Measurements from ENCODE around the gene CIT.

Gene CIT

DNA sequence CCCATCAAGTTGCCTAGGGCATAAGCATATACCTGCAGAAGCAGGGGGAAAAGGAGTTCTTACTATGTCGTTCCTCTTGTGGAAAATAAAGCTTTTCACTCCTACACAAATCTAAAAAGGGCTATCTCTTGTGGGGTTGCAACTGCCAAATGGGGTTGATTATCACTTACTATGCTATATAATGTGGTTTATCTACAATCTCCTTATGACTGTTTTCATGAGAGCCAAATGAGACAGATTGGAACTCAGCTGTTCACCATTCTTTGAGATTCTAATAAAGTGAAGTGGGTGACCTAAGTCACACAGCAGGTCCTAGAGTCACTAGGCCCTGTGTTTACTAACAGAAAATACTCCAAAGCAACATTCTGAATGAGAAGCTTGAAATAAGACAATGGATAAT lies 47.7 kb downstream of the CIT start:
- H3K4me1 ChIP-seq (ENCODE audit: control insufficient read depth, insufficient read depth, low read length), result no peaks in the 10 kb centered on the region
- 80% methylated on average over 1 of the region's 1 CpG; no CpG with 5 or more reads in 1 of the 2 experiments for whole genome bisulfite sequencing, 2 experiments
- H3K4me3 ChIP-seq (ENCODE audit: insufficient read depth, low read depth, low read length), result no peak overlapping the region
- H3K27ac ChIP-seq (ENCODE audit: insufficient read depth, low read depth, low read length, poor library complexity, severe bottlenecking), result no peak overlapping the region
- no peaks in the 10 kb centered on the region for H3K9me3 ChIP-seq (ENCODE audit: control insufficient read depth, low read length)
- peaks cover 30% of the 10 kb centered on the region for H3K36me3 ChIP-seq (ENCODE audit: control insufficient read depth, insufficient read depth, low read length)
- no peaks in the 10 kb centered on the region for H3K27me3 ChIP-seq (ENCODE audit: control insufficient read depth, insufficient read depth, low read length, poor library complexity, severe bottlenecking)

DNA sequence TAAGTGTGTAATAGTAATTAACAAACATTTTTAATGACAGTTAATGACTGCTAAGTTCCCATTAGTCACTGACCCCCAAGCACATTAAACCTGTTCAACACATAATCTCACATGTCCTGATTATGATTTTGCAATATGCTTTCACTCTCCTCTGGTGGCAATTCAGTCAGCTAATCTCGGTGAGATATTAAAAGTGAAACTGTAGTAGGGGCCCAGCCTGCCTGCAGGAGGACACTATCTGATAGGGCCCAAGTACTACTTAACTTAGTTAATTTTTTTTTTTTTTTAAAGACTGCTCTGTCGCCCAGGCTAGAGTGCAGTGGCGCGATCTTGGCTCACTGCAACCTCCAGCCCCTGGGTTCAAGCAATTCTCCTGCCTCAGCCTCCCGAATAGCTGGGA lies 48.8 kb downstream of the CIT start:
- Histone ChIP-seq H3K27me3 (ENCODE audit: control insufficient read depth, insufficient read depth, low read length, poor library complexity, severe bottlenecking) (no peaks in the 10 kb centered on the region), H3K4me3 (ENCODE audit: insufficient read depth, low read depth, low read length) (no peak overlapping the region), H3K27ac (ENCODE audit: insufficient read depth, low read depth, low read length, poor library complexity, severe bottlenecking) (no peak overlapping the region), H3K36me3 (ENCODE audit: control insufficient read depth, insufficient read depth, low read length) (peaks cover 20% of the 10 kb centered on the region), H3K4me1 (ENCODE audit: control insufficient read depth, insufficient read depth, low read length) (no peaks in the 10 kb centered on the region), H3K9me3 (ENCODE audit: control insufficient read depth, low read length) (no peaks in the 10 kb centered on the region)
- 89 to 93% methylated on average over 4 to 5 of the region's 5 CpGs for WGBS, 2 experiments

DNA sequence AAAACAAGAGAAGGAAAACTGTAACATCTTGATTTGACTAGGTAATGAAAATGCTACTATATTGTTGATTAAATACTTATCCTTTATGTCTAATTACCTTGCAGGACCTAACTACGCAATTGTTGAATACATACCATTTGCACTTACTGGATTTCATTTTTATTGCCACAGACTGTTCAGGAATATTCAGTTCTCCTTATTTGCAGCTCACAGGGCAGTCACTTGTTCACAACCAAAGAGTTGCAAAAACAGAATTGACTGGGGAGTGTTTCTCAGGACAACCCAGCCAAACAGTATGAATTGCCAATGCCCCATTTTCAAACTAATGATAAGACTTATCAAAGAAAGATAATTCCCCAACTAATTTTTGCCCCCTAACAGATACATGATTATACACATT lies 49.4 kb downstream of the CIT start:
- no peaks in the 10 kb centered on the region for H3K27me3 ChIP-seq (ENCODE audit: control insufficient read depth, insufficient read depth, low read length, poor library complexity, severe bottlenecking)

DNA sequence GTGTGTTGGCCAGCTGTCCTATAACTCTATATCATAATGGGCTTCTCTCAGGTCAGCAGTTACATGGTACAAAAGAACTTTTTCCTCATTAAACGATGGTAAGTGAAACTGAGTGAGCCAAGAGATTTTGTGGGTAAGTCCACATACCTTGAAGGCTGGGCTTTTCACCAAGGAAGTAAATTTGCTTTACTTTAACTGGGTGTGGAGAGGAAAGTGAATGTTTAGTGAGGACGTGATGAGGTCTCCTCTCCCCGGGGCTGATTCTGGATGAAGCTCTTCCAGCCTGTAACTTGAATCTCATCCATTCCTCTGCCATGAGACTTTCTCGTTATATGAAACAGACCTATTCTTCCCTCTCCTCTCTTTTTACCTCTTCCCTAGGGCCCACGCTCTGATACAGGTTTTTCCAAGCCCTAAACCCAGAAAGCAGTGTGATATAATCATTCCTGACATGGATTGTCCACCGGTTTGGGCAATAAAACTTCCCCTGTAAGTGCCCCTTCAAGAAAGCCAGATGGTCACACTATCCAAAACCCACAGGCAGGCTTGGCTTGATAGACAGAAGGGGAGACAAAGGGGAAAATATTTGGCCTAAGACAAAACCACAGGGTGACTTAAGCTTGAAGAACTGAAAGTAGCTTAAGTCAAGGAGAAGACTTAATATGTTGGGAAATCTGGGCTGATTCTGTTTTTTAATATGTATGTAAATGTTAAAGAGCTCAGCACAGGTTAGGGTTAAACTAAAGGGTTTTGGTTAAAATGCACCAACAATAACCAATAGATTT lies 50.3 kb downstream of the CIT start:
- Histone ChIP-seq H3K4me3 (ENCODE audit: insufficient read depth, low read depth, low read length) (no peak overlapping the region), H3K9me3 (ENCODE audit: control insufficient read depth, low read length) (no peaks in the 10 kb centered on the region), H3K36me3 (ENCODE audit: control insufficient read depth, insufficient read depth, low read length) (peaks cover 9% of the 10 kb centered on the region), H3K27me3 (ENCODE audit: control insufficient read depth, insufficient read depth, low read length, poor library complexity, severe bottlenecking) (no peaks in the 10 kb centered on the region), H3K27ac (ENCODE audit: insufficient read depth, low read depth, low read length, poor library complexity, severe bottlenecking) (no peak overlapping the region), H3K4me1 (ENCODE audit: control insufficient read depth, insufficient read depth, low read length) (no peaks in the 10 kb centered on the region)
- 94% methylated on average over 6 of the region's 6 CpGs for WGBS, 2 experiments

More for the DNA sequence above, 49.4 kb downstream of the CIT start:
- no peak overlapping the region for H3K27ac ChIP-seq (ENCODE audit: insufficient read depth, low read depth, low read length, poor library complexity, severe bottlenecking)
- H3K9me3 ChIP-seq (ENCODE audit: control insufficient read depth, low read length), result no peaks in the 10 kb centered on the region
- 90 to 94% methylated on average over 1 of the region's 1 CpG for WGBS, 2 experiments
- no peaks in the 10 kb centered on the region for H3K4me1 ChIP-seq (ENCODE audit: control insufficient read depth, insufficient read depth, low read length)
- peaks cover 16% of the 10 kb centered on the region for H3K36me3 ChIP-seq (ENCODE audit: control insufficient read depth, insufficient read depth, low read length)
- H3K4me3 ChIP-seq (ENCODE audit: insufficient read depth, low read depth, low read length), result no peak overlapping the region

DNA sequence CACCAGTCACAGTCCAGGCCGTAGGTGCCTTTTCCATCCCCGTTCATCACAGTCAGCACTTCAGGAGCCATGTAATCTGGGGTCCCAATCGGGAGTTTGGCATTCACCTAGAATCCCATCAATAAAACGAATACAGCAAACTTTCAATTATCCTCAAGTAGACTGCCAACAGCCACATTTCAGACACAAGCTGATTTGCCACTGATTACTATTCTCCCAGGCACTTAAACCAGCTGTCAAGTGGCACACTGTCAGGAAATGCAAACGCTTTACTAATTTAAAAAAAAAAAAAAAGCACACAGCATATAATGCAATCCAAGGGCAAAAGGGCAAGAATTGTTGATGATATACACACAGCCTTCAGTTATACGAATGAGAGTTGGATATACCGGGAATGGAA lies 51.9 kb downstream of the CIT start:
- H3K36me3 ChIP-seq (ENCODE audit: control insufficient read depth, insufficient read depth, low read length), result peaks cover 7% of the 10 kb centered on the region
- WGBS, 2 experiments, result 95 to 96% methylated on average over 7 of the region's 7 CpGs
- no peaks in the 10 kb centered on the region for H3K9me3 ChIP-seq (ENCODE audit: control insufficient read depth, low read length)
- H3K27ac ChIP-seq (ENCODE audit: insufficient read depth, low read depth, low read length, poor library complexity, severe bottlenecking), result no peak overlapping the region
- H3K4me3 ChIP-seq (ENCODE audit: insufficient read depth, low read depth, low read length), result no peak overlapping the region
- H3K27me3 ChIP-seq (ENCODE audit: control insufficient read depth, insufficient read depth, low read length, poor library complexity, severe bottlenecking), result no peaks in the 10 kb centered on the region
- H3K4me1 ChIP-seq (ENCODE audit: control insufficient read depth, insufficient read depth, low read length), result no peaks in the 10 kb centered on the region

DNA sequence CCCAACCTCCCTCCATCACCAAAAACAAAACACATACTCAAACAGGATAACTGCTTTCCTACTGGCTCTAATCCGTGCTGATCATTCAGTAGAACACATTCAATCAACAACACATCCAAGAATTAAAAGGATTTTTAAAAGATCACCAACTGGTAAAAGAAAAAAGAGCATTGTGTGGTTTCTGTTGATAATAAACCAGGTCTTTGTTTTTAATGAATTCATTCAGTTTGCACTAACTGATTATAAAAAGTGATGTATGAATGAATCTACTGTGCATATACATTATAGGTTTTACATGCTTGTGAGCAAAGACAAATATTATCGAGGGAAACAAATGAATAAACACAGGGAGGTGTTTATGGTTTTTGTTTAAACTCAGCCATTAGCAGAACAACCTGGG lies 55.1 kb downstream of the CIT start:
- Histone ChIP-seq H3K4me3 (ENCODE audit: insufficient read depth, low read depth, low read length) (no peak overlapping the region), H3K4me1 (ENCODE audit: control insufficient read depth, insufficient read depth, low read length) (no peaks in the 10 kb centered on the region), H3K9me3 (ENCODE audit: control insufficient read depth, low read length) (no peaks in the 10 kb centered on the region), H3K36me3 (ENCODE audit: control insufficient read depth, insufficient read depth, low read length) (peaks cover 13% of the 10 kb centered on the region), H3K27me3 (ENCODE audit: control insufficient read depth, insufficient read depth, low read length, poor library complexity, severe bottlenecking) (no peaks in the 10 kb centered on the region), H3K27ac (ENCODE audit: insufficient read depth, low read depth, low read length, poor library complexity, severe bottlenecking) (no peak overlapping the region)
- WGBS, 2 experiments, result 94 to 96% methylated on average over 2 of the region's 2 CpGs

DNA sequence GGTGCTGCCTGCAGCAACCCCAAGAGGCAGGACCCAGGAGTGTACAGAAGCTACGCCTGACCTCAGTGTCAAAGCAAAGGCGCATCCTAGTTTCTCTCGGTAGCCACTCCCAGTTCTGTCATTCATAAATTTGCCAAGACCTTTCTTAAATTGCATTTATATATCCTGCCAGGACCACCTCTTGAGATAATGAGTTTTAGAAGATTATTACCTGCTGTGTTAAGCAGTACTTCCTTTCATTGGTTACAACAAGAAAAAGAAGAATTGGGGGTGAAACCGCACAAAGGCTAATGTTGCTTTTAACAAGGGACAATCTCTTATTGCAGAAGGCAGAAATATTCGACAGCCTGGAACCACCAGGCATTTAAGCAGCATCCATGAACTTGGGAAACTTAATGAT lies 57.8 kb downstream of the CIT start:
- peaks cover 6% of the 10 kb centered on the region for H3K36me3 ChIP-seq (ENCODE audit: control insufficient read depth, insufficient read depth, low read length)
- no peaks in the 10 kb centered on the region for H3K4me1 ChIP-seq (ENCODE audit: control insufficient read depth, insufficient read depth, low read length)
- no peaks in the 10 kb centered on the region for H3K9me3 ChIP-seq (ENCODE audit: control insufficient read depth, low read length)
- WGBS, 2 experiments, result 93 to 97% methylated on average over 5 of the region's 5 CpGs
- H3K27ac ChIP-seq (ENCODE audit: insufficient read depth, low read depth, low read length, poor library complexity, severe bottlenecking), result no peak overlapping the region
- H3K4me3 ChIP-seq (ENCODE audit: insufficient read depth, low read depth, low read length), result no peak overlapping the region
- H3K27me3 ChIP-seq (ENCODE audit: control insufficient read depth, insufficient read depth, low read length, poor library complexity, severe bottlenecking), result no peaks in the 10 kb centered on the region

DNA sequence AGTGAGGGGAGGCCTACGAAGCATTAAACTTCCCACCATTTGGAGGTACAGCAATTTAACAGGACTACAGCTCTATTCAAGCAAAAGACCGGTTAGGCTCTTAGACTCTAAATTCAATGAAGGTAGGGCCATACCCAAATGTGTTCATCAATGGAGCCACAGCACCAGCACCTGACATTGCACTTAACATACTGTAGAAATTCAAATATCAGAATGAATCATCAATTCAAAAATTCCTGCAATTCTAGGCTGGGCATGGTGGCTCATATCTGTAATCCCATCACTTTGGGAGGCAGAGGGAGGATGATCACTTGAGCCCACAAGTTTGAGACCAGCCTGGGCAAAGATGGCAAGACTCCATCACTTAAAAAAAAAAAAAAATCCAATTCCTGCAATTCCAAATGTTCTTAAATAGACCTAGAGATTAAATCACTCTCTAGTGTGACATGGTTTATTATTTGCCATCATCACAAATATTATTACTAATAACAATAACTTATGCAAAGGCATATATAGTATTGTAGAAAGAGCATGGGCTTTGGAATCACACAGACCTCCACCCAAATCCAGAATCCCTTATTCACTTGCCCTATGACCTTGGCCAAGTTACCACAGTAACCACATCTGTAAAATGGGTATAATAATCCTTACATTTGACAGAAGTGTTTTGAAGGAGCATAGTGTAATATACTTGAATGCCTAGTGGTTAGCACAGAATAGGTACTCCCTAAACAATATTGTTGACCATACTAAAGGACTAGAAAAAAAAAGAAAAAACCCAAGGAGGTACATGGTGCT lies 59.4 kb downstream of the CIT start:
- H3K9me3 ChIP-seq (ENCODE audit: control insufficient read depth, low read length), result no peaks in the 10 kb centered on the region
- WGBS, 2 experiments, result 96 to 98% methylated on average over 2 of the region's 2 CpGs
- H3K27me3 ChIP-seq (ENCODE audit: control insufficient read depth, insufficient read depth, low read length, poor library complexity, severe bottlenecking), result no peaks in the 10 kb centered on the region
- no peaks in the 10 kb centered on the region for H3K4me1 ChIP-seq (ENCODE audit: control insufficient read depth, insufficient read depth, low read length)
- H3K36me3 ChIP-seq (ENCODE audit: control insufficient read depth, insufficient read depth, low read length), result peaks cover 6% of the 10 kb centered on the region
- H3K27ac ChIP-seq (ENCODE audit: insufficient read depth, low read depth, low read length, poor library complexity, severe bottlenecking), result no peak overlapping the region
- no peak overlapping the region for H3K4me3 ChIP-seq (ENCODE audit: insufficient read depth, low read depth, low read length)

DNA sequence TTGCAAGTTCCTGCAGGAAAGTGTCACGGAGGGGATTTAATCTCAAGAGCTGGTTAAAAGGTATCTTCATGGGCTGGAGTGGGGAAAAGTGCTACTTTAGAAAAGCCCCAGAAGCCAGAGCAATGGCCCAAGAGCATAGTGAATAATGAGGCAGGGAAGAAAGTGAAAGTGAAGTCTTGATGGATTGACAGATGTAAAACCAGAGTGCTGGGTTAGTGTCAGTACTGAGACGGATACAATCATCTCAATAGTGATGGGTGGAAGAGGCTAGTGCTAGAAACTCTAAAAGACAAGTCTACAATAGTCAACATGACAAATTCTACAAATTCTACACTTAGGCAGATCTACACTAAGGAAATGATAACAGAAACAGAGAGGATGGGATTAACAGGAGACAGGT lies 68.1 kb downstream of the CIT start:
- no peaks in the 10 kb centered on the region for H3K27me3 ChIP-seq (ENCODE audit: control insufficient read depth, insufficient read depth, low read length, poor library complexity, severe bottlenecking)
- H3K27ac ChIP-seq (ENCODE audit: insufficient read depth, low read depth, low read length, poor library complexity, severe bottlenecking), result no peak overlapping the region
- peaks cover 8% of the 10 kb centered on the region for H3K4me1 ChIP-seq (ENCODE audit: control insufficient read depth, insufficient read depth, low read length)
- H3K36me3 ChIP-seq (ENCODE audit: control insufficient read depth, insufficient read depth, low read length), result peaks cover 14% of the 10 kb centered on the region
- 93 to 98% methylated on average over 2 of the region's 2 CpGs for WGBS, 2 experiments
- H3K9me3 ChIP-seq (ENCODE audit: control insufficient read depth, low read length), result no peaks in the 10 kb centered on the region
- H3K4me3 ChIP-seq (ENCODE audit: insufficient read depth, low read depth, low read length), result no peak overlapping the region

DNA sequence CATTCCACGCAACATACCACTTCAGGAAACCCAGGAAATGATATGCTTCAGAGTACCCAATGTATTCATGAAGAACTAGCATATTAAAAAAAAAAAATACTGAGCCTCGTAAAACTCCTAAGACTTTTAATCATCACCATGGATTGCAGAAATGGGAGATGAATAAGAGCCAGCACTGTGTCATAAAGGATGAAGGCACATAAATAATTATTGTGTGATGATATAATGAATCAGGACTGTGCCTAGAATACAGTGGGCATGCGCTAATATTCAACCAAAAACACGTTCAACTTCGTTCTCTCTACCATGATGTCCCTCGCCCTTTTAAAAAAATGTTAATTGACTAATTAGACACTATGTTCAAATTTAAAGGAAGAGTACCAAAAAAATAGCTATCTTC lies 68.7 kb downstream of the CIT start:
- Histone ChIP-seq H3K4me1 (ENCODE audit: control insufficient read depth, insufficient read depth, low read length) (peaks cover 12% of the 10 kb centered on the region), H3K27me3 (ENCODE audit: control insufficient read depth, insufficient read depth, low read length, poor library complexity, severe bottlenecking) (no peaks in the 10 kb centered on the region), H3K4me3 (ENCODE audit: insufficient read depth, low read depth, low read length) (no peak overlapping the region), H3K27ac (ENCODE audit: insufficient read depth, low read depth, low read length, poor library complexity, severe bottlenecking) (no peak overlapping the region), H3K9me3 (ENCODE audit: control insufficient read depth, low read length) (no peaks in the 10 kb centered on the region), H3K36me3 (ENCODE audit: control insufficient read depth, insufficient read depth, low read length) (peaks cover 14% of the 10 kb centered on the region)
- WGBS, 2 experiments, result 97 to 98% methylated on average over 4 to 6 of the region's 6 CpGs

Measured in ectodermal cell (in vitro differentiated cells).